Sigmoid colon (tissue), 7 donors: ENCODE results near the gene ALPK3. TPM values are rescaled to one million over a fixed set of nuclear protein-coding genes. Genes with fewer than 3 reads are reported as not detected.
A peak's percentile ranks its signal among the peaks of the same experiment; 100 is the strongest.

ENCODE experiments used
- DNase-seq: peaks from one replicate; pipeline ENCODE4 v3.0.0-alpha.2; 2019
- H3K27ac ChIP-seq, 4 donors: fragments of 200-600 bp; sonication (generic); one replicate each; pipeline ENCODE4 v1.5.1; 2016 to 2019; ENCODE audit warnings: mild to moderate bottlenecking in 1 of 4
- H3K27me3 ChIP-seq, 3 donors: fragments of 200-600 bp; sonication (generic); one replicate each; pipeline ENCODE4 v1.5.1; 2019; ENCODE audit warnings: mild to moderate bottlenecking in 1 of 3
- H3K36me3 ChIP-seq, 4 donors: fragments of 200-600 bp; sonication (generic); one replicate each; pipeline ENCODE4 v1.5.1; 2016 to 2019
- H3K4me1 ChIP-seq, 4 donors: fragments of 200-600 bp; sonication (generic); one replicate each; pipeline ENCODE4 v1.5.1; 2017 to 2019
- H3K4me3 ChIP-seq, 4 donors: fragments of 200-600 bp; sonication (generic); one replicate each; pipeline ENCODE4 v1.5.1; 2017 to 2019; ENCODE audit warnings: mild to moderate bottlenecking in 2 of 4, moderate library complexity in 1 of 4
- H3K9me3 ChIP-seq, 4 donors: fragments of 200-600 bp in 3 of 4; sonication (generic) in 3 of 4; one replicate each; pipeline versions ENCODE4 v1.5.1 to v1.6.1; 2013 to 2019
- EP300 ChIP-seq, 4 donors: sonication (generic); formaldehyde crosslinking; IDR thresholded peaks; one replicate each; pipeline ENCODE4 v1.6.1; 2017; ENCODE audit warnings: antibody characterized with exemption in 4 of 4
- POLR2A ChIP-seq, 2 donors: fragments of 450-650 bp; IDR thresholded peaks; one replicate each; pipeline ENCODE4 v1.6.1; 2016; ENCODE audit warnings: antibody characterized with exemption in 2 of 2, mild to moderate bottlenecking in 2 of 2, moderate library complexity in 2 of 2
- POLR2AphosphoS5 ChIP-seq, 4 donors: sonication (generic); formaldehyde crosslinking; IDR thresholded peaks; one replicate each; pipeline ENCODE4 v1.6.1; 2017; ENCODE audit warnings: antibody characterized with exemption in 4 of 4
- WGBS, 2 donors: extraction: QIAGEN DNeasy Blood & Tissue Kit; methylation state at CpG; one replicate each; pipeline ENCODE4 v1.1.7; 2013; 5-methylcytosine and 5-hydroxymethylcytosine counted together
- intact Hi-C: fragments of 100-400 bp; cut with DNase I; formaldehyde crosslinking; loops from one replicate; pipeline ENCODE4 v1.15.1; 2023
- polyA plus RNA-seq, 3 donors: library from polyadenylated mRNA; stranded (reverse); fragments of 200-250 nt; gene quantifications; one replicate each; pipeline ENCODE4 v1.2.3, GENCODE V29; 2013
- total RNA-seq, 4 donors: library from RNA; depleted of rRNA; stranded (reverse); fragments of >200 nt; gene quantifications; one replicate each; pipeline ENCODE4 v1.1.0, GENCODE V29; 2016
- TF ChIP-seq, protein P1 (sequence below), 4 experiments: fragments of 450-650 bp in 3 of 4; fragments of 200-600 bp in 1 of 4; IDR thresholded peaks; one replicate each; pipeline ENCODE4 v1.5.1; 2016 to 2019; ENCODE audit warnings: antibody characterized with exemption in 4 of 4, mild to moderate bottlenecking in 3 of 4, moderate library complexity in 2 of 4
- donor health status: healthy with polysubstance abuse.
- donor health status: Bipolar disorder and iron deficiency.
- donor health status: healthy.

Gene ALPK3
- total and polyA plus RNA-seq, 7 donors, result under 0.01 to 41.0 (median 3.9) TPM

- no peaks in the 10 kb centered on the region for H3K36me3 ChIP-seq
- 92 to 93% methylated on average over 11 of the region's 11 CpGs for WGBS, 2 donors
- TF ChIP-seq POLR2A (IDR thresholded peaks at IDR 0.05) (no peak), POLR2AphosphoS5 (IDR thresholded peaks at IDR 0.05) (no peak), EP300 (IDR thresholded peaks at IDR 0.05) (no peak)
- TF ChIP-seq, protein P1, sequence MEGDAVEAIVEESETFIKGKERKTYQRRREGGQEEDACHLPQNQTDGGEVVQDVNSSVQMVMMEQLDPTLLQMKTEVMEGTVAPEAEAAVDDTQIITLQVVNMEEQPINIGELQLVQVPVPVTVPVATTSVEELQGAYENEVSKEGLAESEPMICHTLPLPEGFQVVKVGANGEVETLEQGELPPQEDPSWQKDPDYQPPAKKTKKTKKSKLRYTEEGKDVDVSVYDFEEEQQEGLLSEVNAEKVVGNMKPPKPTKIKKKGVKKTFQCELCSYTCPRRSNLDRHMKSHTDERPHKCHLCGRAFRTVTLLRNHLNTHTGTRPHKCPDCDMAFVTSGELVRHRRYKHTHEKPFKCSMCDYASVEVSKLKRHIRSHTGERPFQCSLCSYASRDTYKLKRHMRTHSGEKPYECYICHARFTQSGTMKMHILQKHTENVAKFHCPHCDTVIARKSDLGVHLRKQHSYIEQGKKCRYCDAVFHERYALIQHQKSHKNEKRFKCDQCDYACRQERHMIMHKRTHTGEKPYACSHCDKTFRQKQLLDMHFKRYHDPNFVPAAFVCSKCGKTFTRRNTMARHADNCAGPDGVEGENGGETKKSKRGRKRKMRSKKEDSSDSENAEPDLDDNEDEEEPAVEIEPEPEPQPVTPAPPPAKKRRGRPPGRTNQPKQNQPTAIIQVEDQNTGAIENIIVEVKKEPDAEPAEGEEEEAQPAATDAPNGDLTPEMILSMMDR (IDR thresholded peaks at IDR 0.05), result no peak
- peaks cover 0 to 7% (median 0%) of the 10 kb centered on the region in 4 donors for H3K4me1 ChIP-seq
- intact Hi-C loops, result loop anchor here (2.0 to 5.0 kb wide), 2 partner anchors 222 to 278 kb away; partner anchors contain the start of genes NMB and ZSCAN2
- no peak overlapping the region for H3K4me3 ChIP-seq
- peak; percentile 51 for DNase-seq
- no peak overlapping the region for H3K27ac ChIP-seq
- H3K9me3 ChIP-seq, result no peaks in the 10 kb centered on the region
- H3K27me3 ChIP-seq, result no peaks in the 10 kb centered on the region
Observed at GRCh38 chr15:84879088-84879780, 62.1 kb downstream of the ALPK3 start.

DNA sequence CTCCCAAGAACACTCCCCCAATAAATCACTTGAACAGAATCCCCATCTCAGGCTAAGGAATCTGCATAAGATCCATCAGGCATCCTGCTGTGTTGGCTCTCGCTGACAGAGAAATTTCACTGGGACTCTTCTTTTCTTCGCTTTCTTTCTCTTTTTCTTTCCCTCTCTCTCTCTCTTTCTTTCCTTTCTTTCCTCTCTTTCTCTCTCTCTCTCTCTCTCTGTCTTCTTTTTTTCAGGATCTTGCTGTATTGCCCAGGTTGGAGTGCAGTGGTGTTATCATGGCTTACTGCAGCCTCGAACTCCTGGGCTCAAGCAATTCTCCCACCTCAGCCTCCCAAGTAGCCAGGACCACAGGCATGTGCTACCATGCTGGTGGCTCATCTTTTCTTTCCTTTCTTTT, 62.9 kb downstream of the ALPK3 start:
- Histone ChIP-seq H3K4me3 (no peak overlapping the region), H3K27me3 (no peaks in the 10 kb centered on the region), H3K4me1 (peaks cover 0 to 7% (median 0%) of the 10 kb centered on the region in 4 donors), H3K9me3 (no peaks in the 10 kb centered on the region), H3K27ac (no peak overlapping the region), H3K36me3 (no peaks in the 10 kb centered on the region)
- TF ChIP-seq POLR2AphosphoS5 (IDR thresholded peaks at IDR 0.05) (no peak), EP300 (IDR thresholded peaks at IDR 0.05) (no peak), POLR2A (IDR thresholded peaks at IDR 0.05) (no peak)
- TF ChIP-seq, protein P1 (IDR thresholded peaks at IDR 0.05), result no peak
- 89 to 94% methylated on average over 3 of the region's 3 CpGs for WGBS, 2 donors
- intact Hi-C loops, result no loop called here
- peak; percentile 4 for DNase-seq

GRCh38 chr15:84880822-84881519, 63.8 kb downstream of the ALPK3 start:
- H3K4me1 ChIP-seq, result peaks cover 0 to 7% (median 0%) of the 10 kb centered on the region in 4 donors
- no peak for TF ChIP-seq POLR2AphosphoS5 (IDR thresholded peaks at IDR 0.05)
- TF ChIP-seq, protein P1 (IDR thresholded peaks at IDR 0.05), result no peak
- no peak for TF ChIP-seq POLR2A (IDR thresholded peaks at IDR 0.05)
- TF ChIP-seq EP300 (IDR thresholded peaks at IDR 0.05), result no peak
- H3K9me3 ChIP-seq, result no peaks in the 10 kb centered on the region
- H3K27me3 ChIP-seq, result no peaks in the 10 kb centered on the region
- H3K4me3 ChIP-seq, result no peak overlapping the region
- intact Hi-C loops, result no loop called here
- peak; percentile 34 for DNase-seq
- H3K36me3 ChIP-seq, result no peaks in the 10 kb centered on the region
- 88 to 92% methylated on average over 8 of the region's 8 CpGs for WGBS, 2 donors
- H3K27ac ChIP-seq, result no peak overlapping the region

DNA sequence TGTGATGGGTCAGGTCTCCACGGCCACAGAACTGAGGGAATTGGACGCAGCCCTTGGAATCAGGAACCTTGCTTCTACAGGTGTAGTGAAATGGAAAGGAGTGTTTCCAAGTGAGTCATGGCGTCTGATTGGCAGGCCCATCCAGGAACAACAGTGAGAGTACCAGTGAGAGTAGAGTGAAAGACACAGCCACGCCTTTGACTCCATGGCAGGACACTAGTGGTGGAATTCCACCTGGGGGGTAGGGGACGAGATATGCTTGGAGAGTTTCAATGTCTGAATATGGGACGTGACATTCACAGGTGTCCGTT, 64.3 kb downstream of the ALPK3 start:
- no peak for TF ChIP-seq EP300 (IDR thresholded peaks at IDR 0.05)
- TF ChIP-seq POLR2A (IDR thresholded peaks at IDR 0.05), result no peak
- TF ChIP-seq, protein P1 (IDR thresholded peaks at IDR 0.05), result no peak
- TF ChIP-seq POLR2AphosphoS5 (IDR thresholded peaks at IDR 0.05), result no peak
- H3K27ac ChIP-seq, result no peak overlapping the region
- 90 to 94% methylated on average over 7 of the region's 7 CpGs for WGBS, 2 donors
- no peak overlapping the region for H3K4me3 ChIP-seq
- peak; percentile 25 for DNase-seq
- no peaks in the 10 kb centered on the region for H3K9me3 ChIP-seq
- H3K36me3 ChIP-seq, result no peaks in the 10 kb centered on the region
- intact Hi-C loops, result no loop called here
- peaks cover 0 to 7% (median 0%) of the 10 kb centered on the region in 4 donors for H3K4me1 ChIP-seq
- no peaks in the 10 kb centered on the region for H3K27me3 ChIP-seq
